WERI-Rb-1 (cell line): ENCODE data around the gene CNKSR2.

ENCODE experiments used
- DNase-seq: peaks from one replicate; pipeline ENCODE4 v3.0.0-alpha.2; 2020
- H3K27ac ChIP-seq: fragments of 250-450 bp; sonication (Bioruptor Pico); 2 replicates; pipeline ENCODE4 v1.5.1; 2020; ENCODE audit warnings: mild to moderate bottlenecking, moderate library complexity
- H3K27me3 ChIP-seq: fragments of 250-450 bp; sonication (Bioruptor Pico); 2 replicates; pipeline ENCODE4 v1.5.1; 2021; ENCODE audit warnings: mild to moderate bottlenecking, low read depth, moderate library complexity; ENCODE audit not compliant: insufficient read depth, severe bottlenecking
- H3K36me3 ChIP-seq: fragments of 250-450 bp; sonication (Bioruptor Pico); 2 replicates; pipeline ENCODE4 v1.5.1; 2020; ENCODE audit warnings: mild to moderate bottlenecking, moderate library complexity
- H3K4me3 ChIP-seq: 2 replicates; pipeline ENCODE4 v1.5.1; 2011; ENCODE audit warnings: low read depth, mild to moderate bottlenecking, control low read depth, low read length
- H3K9me3 ChIP-seq: fragments of 250-450 bp; sonication (Bioruptor Pico); 2 replicates; pipeline ENCODE4 v1.5.1; 2021; ENCODE audit warnings: mild to moderate bottlenecking, moderate library complexity; ENCODE audit not compliant: severe bottlenecking
- TF ChIP-seq, protein P1 (sequence below): IDR thresholded peaks from 2 replicates; pipeline ENCODE4 v1.5.1; 2011; ENCODE audit warnings: low read depth, mild to moderate bottlenecking, control low read depth, inconsistent platforms, low read length

Gene CNKSR2

DNA sequence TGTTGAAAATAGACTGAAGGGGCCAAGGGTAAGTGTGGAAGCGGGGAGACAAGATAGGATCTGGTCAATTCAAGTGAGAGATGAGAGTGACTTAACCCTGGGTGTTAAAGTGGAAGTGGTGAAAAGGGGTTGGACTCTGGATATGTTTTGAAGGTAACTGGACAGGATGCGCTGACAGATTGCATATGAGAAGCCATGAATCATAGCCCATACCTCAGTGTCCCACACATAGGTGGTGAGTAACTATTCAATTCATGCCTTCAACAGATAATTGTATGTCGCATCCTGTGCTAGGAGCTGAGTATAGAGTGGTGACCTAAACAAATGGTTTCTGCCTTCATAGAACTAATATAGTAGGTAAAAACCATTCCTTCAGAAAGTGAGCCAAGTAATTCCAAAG lies 207.3 kb downstream of the CNKSR2 start:
- TF ChIP-seq, protein P1, sequence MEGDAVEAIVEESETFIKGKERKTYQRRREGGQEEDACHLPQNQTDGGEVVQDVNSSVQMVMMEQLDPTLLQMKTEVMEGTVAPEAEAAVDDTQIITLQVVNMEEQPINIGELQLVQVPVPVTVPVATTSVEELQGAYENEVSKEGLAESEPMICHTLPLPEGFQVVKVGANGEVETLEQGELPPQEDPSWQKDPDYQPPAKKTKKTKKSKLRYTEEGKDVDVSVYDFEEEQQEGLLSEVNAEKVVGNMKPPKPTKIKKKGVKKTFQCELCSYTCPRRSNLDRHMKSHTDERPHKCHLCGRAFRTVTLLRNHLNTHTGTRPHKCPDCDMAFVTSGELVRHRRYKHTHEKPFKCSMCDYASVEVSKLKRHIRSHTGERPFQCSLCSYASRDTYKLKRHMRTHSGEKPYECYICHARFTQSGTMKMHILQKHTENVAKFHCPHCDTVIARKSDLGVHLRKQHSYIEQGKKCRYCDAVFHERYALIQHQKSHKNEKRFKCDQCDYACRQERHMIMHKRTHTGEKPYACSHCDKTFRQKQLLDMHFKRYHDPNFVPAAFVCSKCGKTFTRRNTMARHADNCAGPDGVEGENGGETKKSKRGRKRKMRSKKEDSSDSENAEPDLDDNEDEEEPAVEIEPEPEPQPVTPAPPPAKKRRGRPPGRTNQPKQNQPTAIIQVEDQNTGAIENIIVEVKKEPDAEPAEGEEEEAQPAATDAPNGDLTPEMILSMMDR, result no peak
- Histone ChIP-seq H3K4me3 (no peak overlapping the region), H3K27me3 (no peaks in the 10 kb centered on the region), H3K27ac (no peak overlapping the region), H3K9me3 (no peaks in the 10 kb centered on the region), H3K36me3 (no peaks in the 10 kb centered on the region)
- no peak for DNase-seq

DNA sequence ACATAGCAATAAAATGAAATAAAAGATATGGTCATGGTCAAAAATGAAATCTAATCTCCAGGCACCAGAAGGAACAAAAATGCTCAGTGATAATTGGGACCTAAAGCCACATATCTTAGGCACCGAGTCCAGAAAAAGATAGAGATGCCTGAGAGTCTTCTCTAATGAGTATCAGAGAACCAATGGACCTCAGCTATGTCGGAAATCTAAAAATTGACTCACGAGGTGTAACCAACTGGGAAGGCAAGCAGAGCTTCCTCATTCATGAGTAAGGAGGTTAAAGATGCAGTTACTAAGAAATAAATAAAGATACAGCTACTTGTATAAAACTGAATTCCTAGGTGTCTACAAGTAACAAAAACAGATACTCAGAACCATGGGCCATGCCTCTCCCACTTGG lies 211.8 kb downstream of the CNKSR2 start:
- no peak for DNase-seq
- H3K4me3 ChIP-seq, result no peak overlapping the region
- TF ChIP-seq, protein P1, result no peak

DNA sequence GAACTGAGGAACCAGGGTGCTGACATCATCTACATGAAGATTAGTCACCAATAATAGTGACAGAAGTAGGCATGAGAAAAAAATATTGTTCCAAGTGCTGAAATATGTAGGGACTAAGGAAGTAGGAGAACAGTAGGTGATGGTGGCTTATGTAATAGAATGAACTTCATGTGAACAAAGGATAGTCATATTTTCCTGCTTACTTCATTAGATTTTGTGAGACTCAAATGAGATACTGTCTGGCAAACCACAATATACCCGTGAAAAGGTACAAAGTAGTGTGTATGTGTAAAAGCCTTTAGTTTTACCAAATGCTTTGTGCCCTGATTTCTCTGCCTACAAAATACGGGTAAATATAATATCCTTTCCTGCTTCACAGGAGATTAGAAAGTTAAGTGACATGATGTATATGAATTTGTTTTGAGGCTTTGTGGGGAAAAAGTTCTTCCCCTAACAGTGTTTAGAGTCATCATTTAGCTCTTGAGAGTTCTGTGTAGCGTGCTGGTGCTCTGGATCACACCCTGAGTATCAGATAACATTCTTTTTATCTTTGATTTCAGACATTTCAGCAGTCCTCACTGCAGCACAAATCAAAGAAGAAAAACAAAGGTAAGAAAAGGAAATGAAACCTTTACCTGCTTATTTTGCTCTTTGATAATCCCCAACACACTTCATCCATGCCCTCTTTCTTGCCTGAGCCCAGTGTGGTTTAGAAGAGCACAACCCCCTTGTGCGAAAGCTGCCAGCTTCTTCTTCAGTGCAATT lies 216.0 kb downstream of the CNKSR2 start:
- Histone ChIP-seq H3K4me3 (no peak overlapping the region), H3K9me3 (no peaks in the 10 kb centered on the region), H3K27me3 (no peaks in the 10 kb centered on the region), H3K27ac (no peak overlapping the region), H3K36me3 (no peaks in the 10 kb centered on the region)
- no peak for DNase-seq
- TF ChIP-seq, protein P1, result no peak

More for the DNA sequence above, 211.8 kb downstream of the CNKSR2 start:
- Histone ChIP-seq H3K27ac (no peak overlapping the region), H3K27me3 (no peaks in the 10 kb centered on the region), H3K36me3 (no peaks in the 10 kb centered on the region), H3K9me3 (no peaks in the 10 kb centered on the region)

DNA sequence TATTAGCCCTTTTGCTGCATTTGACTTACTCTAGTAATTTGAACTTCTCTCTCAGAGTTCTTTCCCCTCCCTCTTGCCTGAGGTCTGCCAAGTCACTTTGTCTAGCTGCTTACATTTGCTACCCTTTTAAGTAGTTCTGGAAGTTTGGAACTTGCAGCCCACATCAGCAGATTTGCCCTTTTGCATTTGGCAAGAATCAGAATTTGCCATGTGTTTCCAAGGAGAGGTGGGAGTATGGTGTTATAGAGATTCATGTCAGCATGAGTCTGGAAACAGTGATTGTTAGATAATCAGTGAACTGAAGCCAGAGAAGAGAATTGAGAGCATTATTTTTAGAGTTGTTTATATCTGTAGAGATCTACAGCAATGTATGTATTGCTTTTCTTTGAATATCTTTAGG lies 231.8 kb downstream of the CNKSR2 start:
- Histone ChIP-seq H3K27ac (no peak overlapping the region), H3K36me3 (no peaks in the 10 kb centered on the region), H3K9me3 (no peaks in the 10 kb centered on the region), H3K4me3 (no peak overlapping the region), H3K27me3 (no peaks in the 10 kb centered on the region)
- TF ChIP-seq, protein P1, result no peak
- no peak for DNase-seq

DNA sequence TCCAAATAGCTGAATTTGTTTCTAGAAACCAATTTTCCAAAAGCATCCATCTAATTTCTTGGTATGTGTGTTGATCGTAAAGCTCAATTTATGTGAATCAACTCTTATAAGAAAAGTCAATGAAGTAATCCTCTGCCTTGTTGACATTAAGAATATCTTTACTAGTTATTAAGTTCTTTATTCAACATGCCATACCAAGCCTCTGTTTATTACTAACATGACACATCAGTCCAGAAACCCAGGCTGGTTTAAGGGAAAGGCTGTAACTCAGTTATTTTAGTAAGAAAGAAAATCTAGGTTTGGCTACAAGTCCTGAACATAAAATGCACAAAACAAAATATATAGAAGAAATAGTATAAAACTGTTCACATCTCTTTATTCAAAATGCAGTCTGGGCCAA lies 235.9 kb downstream of the CNKSR2 start:
- Histone ChIP-seq H3K36me3 (no peaks in the 10 kb centered on the region), H3K4me3 (no peak overlapping the region), H3K9me3 (no peaks in the 10 kb centered on the region), H3K27me3 (no peaks in the 10 kb centered on the region), H3K27ac (no peak overlapping the region)
- TF ChIP-seq, protein P1, result no peak
- DNase-seq, result no peak

DNA sequence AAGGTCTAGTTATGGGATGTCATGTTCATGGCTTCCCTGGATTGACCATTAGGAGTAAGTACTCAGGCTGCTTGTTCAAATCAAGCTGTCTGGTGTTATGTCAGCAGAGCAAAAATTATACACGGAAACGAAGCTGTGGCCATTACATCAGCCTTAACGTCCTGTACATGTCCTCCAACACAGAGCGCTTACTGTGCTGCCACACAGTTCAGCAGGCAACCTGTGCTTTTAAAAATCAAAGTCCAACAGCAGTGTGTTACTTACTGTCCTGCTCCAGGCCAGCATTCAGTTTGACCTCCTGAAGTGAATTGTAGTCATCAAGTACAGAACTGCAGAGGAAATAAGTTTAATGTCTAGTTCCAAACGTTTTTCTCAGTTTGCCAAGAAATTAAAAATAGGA lies 237.9 kb downstream of the CNKSR2 start:
- no peaks in the 10 kb centered on the region for H3K27me3 ChIP-seq
- no peak overlapping the region for H3K27ac ChIP-seq
- DNase-seq, result no peak
- TF ChIP-seq, protein P1, result no peak
- no peaks in the 10 kb centered on the region for H3K9me3 ChIP-seq
- H3K4me3 ChIP-seq, result no peak overlapping the region
- H3K36me3 ChIP-seq, result no peaks in the 10 kb centered on the region
